Karpas-422 (cell line): ENCODE measurements around the gene FKBP8. TPM values are rescaled to one million over a fixed set of nuclear protein-coding genes. Genes with fewer than 3 reads are reported as not detected.

ENCODE experiments used
- DNase-seq: peaks from one replicate; pipeline ENCODE4 v3.0.0-alpha.2; 2015
- H2AFZ ChIP-seq: fragments of 200-600 bp; sonication (generic); 2 replicates; pipeline ENCODE4 v1.6.1; 2014; ENCODE audit warnings: antibody characterized with exemption, low read length, mixed read lengths
- H3K27ac ChIP-seq: fragments of 200-600 bp; sonication (generic); 2 replicates; pipeline ENCODE4 v1.5.1; 2014; ENCODE audit warnings: mild to moderate bottlenecking, low read length, moderate library complexity
- H3K27me3 ChIP-seq: fragments of 200-600 bp; sonication (generic); 2 replicates; pipeline ENCODE4 v1.6.1; 2014; ENCODE audit warnings: low read length, mixed read lengths
- H3K36me3 ChIP-seq: fragments of 200-600 bp; sonication (generic); 2 replicates; pipeline ENCODE4 v1.6.1; 2014; ENCODE audit warnings: low read length, mixed read lengths; ENCODE audit not compliant: insufficient read depth
- H3K4me1 ChIP-seq: fragments of 200-600 bp; sonication (generic); 2 replicates; pipeline ENCODE4 v1.6.1; 2014; ENCODE audit warnings: mild to moderate bottlenecking, low read length, mixed read lengths
- H3K4me2 ChIP-seq: fragments of 200-600 bp; sonication (generic); 2 replicates; pipeline ENCODE4 v1.6.1; 2014; ENCODE audit warnings: low read length, low read depth, mild to moderate bottlenecking; ENCODE audit not compliant: poor library complexity, severe bottlenecking
- H3K4me3 ChIP-seq: fragments of 200-600 bp; sonication (generic); 2 replicates; pipeline ENCODE4 v1.5.1; 2014; ENCODE audit warnings: mild to moderate bottlenecking, antibody characterized with exemption, low read length, mixed read lengths
- H3K79me2 ChIP-seq: fragments of 200-600 bp; sonication (generic); 2 replicates; pipeline ENCODE4 v1.6.1; 2014; ENCODE audit warnings: mild to moderate bottlenecking, low read length, mixed read lengths
- H3K9ac ChIP-seq: fragments of 200-600 bp; sonication (generic); 2 replicates; pipeline ENCODE4 v1.6.0; 2014; ENCODE audit warnings: low read length
- H3K9me2 ChIP-seq: fragments of 200-600 bp; sonication (generic), shearing (Covaris generic); replicated peaks from 2 replicates; pipeline ENCODE4 v1.6.0; 2014; ENCODE audit warnings: mild to moderate bottlenecking, low read length, moderate library complexity; ENCODE audit not compliant: insufficient read depth
- H3K9me3 ChIP-seq: fragments of 300-700, 200-600 bp; sonication (generic); 2 replicates; pipeline ENCODE4 v1.6.1; 2014; ENCODE audit warnings: low read length, mixed read lengths
- H4K20me1 ChIP-seq: fragments of 200-600 bp; sonication (generic); 2 replicates; pipeline ENCODE4 v1.6.1; 2014; ENCODE audit warnings: mild to moderate bottlenecking, antibody characterized with exemption, low read length, low read depth; ENCODE audit not compliant: insufficient read depth
- total RNA-seq: library from RNA; depleted of rRNA; stranded (reverse); fragments of >200 nt; shearing (Covaris generic); gene quantifications from 2 replicates; pipeline ENCODE4 v1.2.3, GENCODE V29; 2014; ENCODE audit warnings: low replicate concordance

The FKBP8 gene
- total RNA-seq, 1 experiment from 2014 or later, result 92.6 TPM

DNA sequence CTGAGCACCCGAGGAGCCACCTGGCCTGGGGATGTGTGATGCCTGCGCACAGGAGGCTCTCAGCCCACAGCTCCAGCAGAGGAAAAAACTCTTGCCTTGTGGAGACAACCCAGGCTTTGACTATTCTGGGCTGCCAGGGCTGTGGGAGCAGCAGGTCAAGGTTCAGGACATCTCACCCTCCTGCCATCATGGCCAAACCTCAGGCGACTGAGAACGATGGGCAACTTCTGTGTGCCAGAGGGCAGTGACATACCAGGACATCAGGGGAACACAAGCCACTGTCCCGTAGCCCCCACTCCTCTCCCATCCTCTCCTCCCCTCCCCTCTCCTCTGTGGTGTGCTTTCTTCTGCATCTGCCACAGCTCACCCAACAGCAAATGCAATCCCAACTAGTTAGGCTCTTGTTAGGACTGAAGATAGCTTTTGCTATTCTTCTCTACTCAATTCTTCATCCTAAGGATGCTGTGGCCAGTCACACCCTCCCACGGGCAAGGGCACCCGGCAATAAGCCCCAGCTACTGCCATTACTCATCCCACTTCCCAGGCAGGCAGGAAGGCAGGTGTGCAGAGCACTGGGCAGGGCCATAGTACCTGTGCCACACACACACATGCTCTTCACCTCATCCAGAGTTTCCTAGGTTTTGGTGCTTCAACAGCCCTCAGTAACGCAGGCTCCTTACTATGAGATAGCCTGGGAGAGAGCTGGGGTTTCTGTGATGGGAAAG is 38.3 kb downstream of the FKBP8 start:
- no peak overlapping the region for H3K4me2 ChIP-seq
- no peak overlapping the region for H3K4me3 ChIP-seq
- H3K9ac ChIP-seq, result no peak overlapping the region; the same call in 1 of the 2 replicates
- no peak overlapping the region for H2AFZ ChIP-seq
- H3K36me3 ChIP-seq, result no peaks in the 10 kb centered on the region
- peaks cover 46% of the 10 kb centered on the region for H4K20me1 ChIP-seq
- H3K79me2 ChIP-seq, result peaks cover 100% of the 10 kb centered on the region
- no peaks in the 10 kb centered on the region for H3K9me3 ChIP-seq
- no peaks in the 10 kb centered on the region for H3K27me3 ChIP-seq
- DNase-seq, result no peak
- peaks cover 55% of the 10 kb centered on the region for H3K4me1 ChIP-seq
- H3K9me2 ChIP-seq, result no peaks in the 10 kb centered on the region
- H3K27ac ChIP-seq, result no peak overlapping the region

DNA sequence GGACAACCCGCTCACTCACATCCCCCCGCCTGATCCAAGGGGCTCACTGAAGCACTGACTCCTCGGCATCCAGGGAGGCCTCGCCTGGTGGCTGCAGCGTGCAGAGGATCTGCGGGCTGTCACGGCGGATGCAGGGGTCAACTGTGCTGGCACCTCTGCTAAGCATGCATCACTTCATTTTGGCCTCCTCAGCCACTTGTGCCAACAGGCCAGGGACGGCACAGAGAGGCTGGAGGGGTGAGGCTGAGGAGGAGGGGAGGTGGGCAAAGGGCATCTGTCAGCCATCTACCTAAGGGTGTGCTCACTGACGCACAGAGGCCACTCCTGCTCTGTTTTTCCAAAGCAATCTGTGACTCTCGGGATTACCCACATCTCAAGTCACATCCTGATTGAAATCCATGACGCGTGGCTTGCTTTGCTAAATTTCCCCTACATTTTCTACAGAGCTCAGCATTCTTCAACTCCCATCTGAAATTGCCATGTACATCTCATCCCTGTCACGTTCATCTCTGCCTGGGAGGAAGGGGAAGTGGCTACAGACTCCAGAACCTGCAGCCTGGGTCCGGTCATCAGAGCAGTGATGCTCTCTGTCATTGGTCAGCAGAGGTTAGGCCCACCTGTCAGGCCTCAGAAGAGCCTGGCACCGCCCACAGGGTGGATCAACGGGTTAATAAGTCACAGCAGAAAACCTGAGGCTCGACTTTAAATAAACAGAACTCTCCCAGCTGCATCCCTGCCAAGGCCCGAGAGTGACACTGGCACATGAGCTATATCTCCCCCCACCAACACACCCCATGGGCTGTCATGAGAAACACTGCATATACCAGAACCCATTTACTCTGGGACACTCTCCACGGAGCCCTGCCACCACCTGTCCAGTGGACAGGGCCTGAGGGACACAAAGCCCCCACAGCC is 39.1 kb downstream of the FKBP8 start:
- Histone ChIP-seq H3K4me2 (no peak overlapping the region), H3K36me3 (no peaks in the 10 kb centered on the region), H3K9ac (no peak overlapping the region; the same call in 1 of the 2 replicates), H3K4me1 (peaks cover 55% of the 10 kb centered on the region), H3K9me3 (no peaks in the 10 kb centered on the region), H3K27ac (no peak overlapping the region), H3K27me3 (no peaks in the 10 kb centered on the region), H3K9me2 (no peaks in the 10 kb centered on the region), H2AFZ (no peak overlapping the region), H3K79me2 (peaks cover 99% of the 10 kb centered on the region), H4K20me1 (peaks cover 47% of the 10 kb centered on the region), H3K4me3 (no peak overlapping the region)
- no peak for DNase-seq

DNA sequence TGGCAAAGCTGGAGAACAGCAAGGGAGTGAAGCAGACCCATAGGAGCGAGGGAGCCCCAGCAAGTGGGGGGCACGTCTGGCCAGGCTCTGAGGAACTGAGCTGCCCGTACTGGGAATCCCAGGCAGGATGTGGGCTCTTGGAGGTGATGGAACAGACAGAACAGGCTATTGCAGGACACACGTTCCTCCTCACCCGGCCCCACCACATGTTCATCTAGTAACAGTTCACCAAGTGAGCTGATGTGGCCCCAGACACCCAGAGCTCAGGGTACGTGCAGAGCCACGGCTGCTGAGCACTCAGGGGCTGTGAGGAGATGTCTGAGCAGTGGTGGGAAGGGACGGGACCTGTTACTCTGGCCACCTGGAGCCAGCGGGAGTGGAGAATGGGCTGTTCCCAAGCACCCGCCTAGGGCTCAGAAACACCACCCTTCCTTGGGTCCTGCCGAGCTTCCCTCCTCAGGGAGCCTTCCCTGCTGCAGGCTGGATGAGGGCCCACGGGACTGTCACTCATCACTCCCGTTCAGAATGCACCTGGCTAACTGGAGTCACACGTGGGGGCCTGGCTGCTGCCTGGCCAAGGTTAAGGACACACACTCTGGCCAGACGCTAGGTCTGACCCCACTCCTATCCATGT is 39.9 kb downstream of the FKBP8 start:
- no peak overlapping the region for H3K27ac ChIP-seq
- H3K4me2 ChIP-seq, result no peak overlapping the region
- H3K27me3 ChIP-seq, result no peaks in the 10 kb centered on the region
- peaks cover 55% of the 10 kb centered on the region for H3K4me1 ChIP-seq
- no peaks in the 10 kb centered on the region for H3K36me3 ChIP-seq
- H3K9me3 ChIP-seq, result no peaks in the 10 kb centered on the region
- peaks cover 99% of the 10 kb centered on the region for H3K79me2 ChIP-seq
- DNase-seq, result no peak
- no peak overlapping the region; the same call in 1 of the 2 replicates for H3K9ac ChIP-seq
- no peak overlapping the region for H2AFZ ChIP-seq
- H3K4me3 ChIP-seq, result no peak overlapping the region
- no peaks in the 10 kb centered on the region for H3K9me2 ChIP-seq
- H4K20me1 ChIP-seq, result peaks cover 48% of the 10 kb centered on the region

DNA sequence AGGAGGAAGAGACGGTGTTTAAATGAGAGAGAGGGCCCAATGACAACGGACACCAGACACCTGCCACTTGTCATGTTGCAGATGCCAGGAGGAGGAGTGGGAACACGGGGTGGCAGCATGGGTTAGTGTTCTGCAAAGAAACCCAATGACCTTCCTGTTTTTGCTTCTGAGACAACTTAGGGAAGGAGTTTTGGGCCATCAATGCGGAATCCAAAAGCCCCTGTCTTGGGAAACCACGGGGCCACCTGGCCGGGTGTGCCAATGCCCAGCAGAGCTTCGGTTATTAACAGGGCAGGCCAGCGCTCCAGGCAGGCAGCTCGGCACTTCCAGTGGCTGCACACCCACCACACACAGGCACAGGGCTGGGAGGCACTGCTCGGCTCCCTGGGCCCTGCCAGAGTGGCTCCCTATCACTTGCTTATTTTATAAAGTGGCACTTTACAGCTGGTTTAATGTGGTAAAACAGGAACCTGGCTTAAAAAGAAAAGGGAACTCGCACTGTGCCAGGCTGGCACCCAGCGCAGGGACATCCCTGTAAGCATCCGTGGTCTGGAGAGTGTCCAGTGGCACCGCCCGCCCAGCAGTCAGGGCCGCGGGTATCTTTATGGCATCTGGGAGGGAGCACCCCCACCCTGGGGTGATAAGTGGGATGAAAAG is 40.6 kb downstream of the FKBP8 start:
- H3K36me3 ChIP-seq, result no peaks in the 10 kb centered on the region
- H3K4me3 ChIP-seq, result no peak overlapping the region
- H3K9me2 ChIP-seq, result no peaks in the 10 kb centered on the region
- no peak overlapping the region for H3K27ac ChIP-seq
- peaks cover 98% of the 10 kb centered on the region for H3K79me2 ChIP-seq
- H2AFZ ChIP-seq, result no peak overlapping the region
- no peak overlapping the region for H3K4me2 ChIP-seq
- H3K9ac ChIP-seq, result no peak overlapping the region
- peaks cover 46% of the 10 kb centered on the region for H4K20me1 ChIP-seq
- H3K4me1 ChIP-seq, result peaks cover 55% of the 10 kb centered on the region
- DNase-seq, result no peak
- no peaks in the 10 kb centered on the region for H3K9me3 ChIP-seq
- H3K27me3 ChIP-seq, result no peaks in the 10 kb centered on the region

DNA sequence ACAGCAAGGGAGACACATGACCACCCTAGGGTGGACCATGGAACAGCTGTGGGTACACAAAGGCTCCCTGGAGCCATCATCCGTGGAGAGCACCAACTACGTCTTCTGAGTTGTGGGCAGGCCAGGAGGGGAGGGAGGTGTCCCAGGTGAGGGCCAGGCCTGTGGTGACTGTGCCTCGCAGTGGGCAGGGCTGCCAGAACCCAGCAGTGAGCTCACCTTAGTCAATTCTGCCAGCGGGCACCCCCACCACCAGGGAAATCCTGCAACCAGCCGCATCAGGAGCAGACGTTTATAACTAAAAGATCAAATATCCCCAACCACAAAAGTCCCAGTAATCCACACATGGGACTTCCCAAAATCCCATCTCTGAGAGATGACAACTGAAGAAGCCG is 41.1 kb downstream of the FKBP8 start:
- H3K9me2 ChIP-seq, result no peaks in the 10 kb centered on the region
- no peaks in the 10 kb centered on the region for H3K9me3 ChIP-seq
- no peaks in the 10 kb centered on the region for H3K27me3 ChIP-seq
- no peaks in the 10 kb centered on the region for H3K36me3 ChIP-seq
- peaks cover 96% of the 10 kb centered on the region for H3K79me2 ChIP-seq
- H2AFZ ChIP-seq, result no peak overlapping the region
- peaks cover 41% of the 10 kb centered on the region for H4K20me1 ChIP-seq
- no peak overlapping the region for H3K9ac ChIP-seq
- DNase-seq, result no peak
- no peak overlapping the region for H3K4me3 ChIP-seq
- H3K4me2 ChIP-seq, result no peak overlapping the region
- no peak overlapping the region for H3K27ac ChIP-seq
- H3K4me1 ChIP-seq, result peaks cover 55% of the 10 kb centered on the region

DNA sequence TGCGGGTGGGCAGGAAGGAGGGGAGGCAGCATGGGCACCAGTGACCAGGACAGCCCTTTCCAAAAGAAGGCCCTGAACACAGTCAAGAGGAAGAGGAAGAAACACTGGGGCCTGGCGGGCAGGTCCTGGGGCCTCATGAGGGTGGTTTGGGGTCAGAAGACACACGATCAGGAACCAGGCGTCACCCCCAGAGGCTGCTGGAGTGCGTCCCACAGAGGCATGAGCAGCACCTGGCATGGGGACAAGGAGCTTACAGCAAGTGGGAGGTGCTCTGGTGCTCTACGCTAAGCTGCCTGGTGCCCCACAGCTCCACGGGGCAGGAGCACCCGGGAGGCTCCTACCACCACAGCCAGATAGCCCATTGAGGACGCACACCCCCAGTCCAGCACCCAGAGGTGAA is 41.5 kb downstream of the FKBP8 start:
- H3K36me3 ChIP-seq, result no peaks in the 10 kb centered on the region
- H3K9ac ChIP-seq, result no peak overlapping the region
- H3K4me3 ChIP-seq, result no peak overlapping the region
- no peak for DNase-seq
- H2AFZ ChIP-seq, result no peak overlapping the region
- H3K27ac ChIP-seq, result no peak overlapping the region
- no peaks in the 10 kb centered on the region for H3K9me2 ChIP-seq
- H3K9me3 ChIP-seq, result no peaks in the 10 kb centered on the region
- H3K4me1 ChIP-seq, result peaks cover 55% of the 10 kb centered on the region
- H4K20me1 ChIP-seq, result peaks cover 37% of the 10 kb centered on the region
- no peaks in the 10 kb centered on the region for H3K27me3 ChIP-seq
- peaks cover 96% of the 10 kb centered on the region for H3K79me2 ChIP-seq
- H3K4me2 ChIP-seq, result no peak overlapping the region

DNA sequence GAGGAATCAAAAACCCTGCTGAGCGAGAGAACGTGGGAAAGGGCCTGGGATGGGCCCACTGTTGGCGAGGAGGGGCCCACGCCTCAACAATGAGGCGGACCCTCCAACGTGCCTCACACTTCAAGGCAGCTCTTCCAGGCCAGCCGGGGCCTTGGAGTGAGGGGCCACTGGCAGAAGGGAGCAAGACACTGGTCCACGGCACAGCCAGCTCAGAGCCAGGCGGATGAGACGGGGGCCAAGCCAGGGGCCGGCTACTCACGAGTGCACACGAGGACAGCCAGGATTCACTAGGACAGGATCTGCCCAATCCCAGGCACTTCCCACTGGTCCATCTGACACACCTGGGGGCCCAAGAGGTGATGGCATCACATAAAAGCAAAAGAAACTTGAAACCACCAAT is 42.0 kb downstream of the FKBP8 start:
- Histone ChIP-seq H3K4me3 (no peak overlapping the region), H3K36me3 (no peaks in the 10 kb centered on the region), H3K9ac (no peak overlapping the region), H4K20me1 (peaks cover 37% of the 10 kb centered on the region), H3K79me2 (peaks cover 96% of the 10 kb centered on the region), H3K9me3 (no peaks in the 10 kb centered on the region), H2AFZ (no peak overlapping the region), H3K27ac (no peak overlapping the region), H3K4me2 (no peak overlapping the region), H3K27me3 (no peaks in the 10 kb centered on the region), H3K9me2 (no peaks in the 10 kb centered on the region), H3K4me1 (peaks cover 60% of the 10 kb centered on the region)
- no peak for DNase-seq
